GM23338 (cell line): ENCODE results near the gene ZNF106. TPM values are rescaled to one million over a fixed set of nuclear protein-coding genes. Genes with fewer than 3 reads are reported as not detected.

ENCODE experiments used
- ATAC-seq: fragments of 200-7000 bp; cut with Tn5 transposase; 3 replicates; pipeline ENCODE4 v1.9.1; 2020
- DNase-seq: peaks from one replicate; pipeline ENCODE4 v3.0.0-alpha.2; 2015; ENCODE audit warnings: low spot score
- H2AFZ ChIP-seq: fragments of 200-600 bp; sonication (generic); 2 replicates; pipeline ENCODE4 v1.8.0; 2016; ENCODE audit warnings: antibody characterized with exemption, mild to moderate bottlenecking, moderate library complexity
- H3F3A ChIP-seq: fragments of 200-600 bp; sonication (generic); replicated peaks from 2 replicates; pipeline ENCODE4 v1.8.0; 2017; ENCODE audit warnings: antibody characterized with exemption, mixed run types, low read depth
- H3K27ac ChIP-seq: fragments of 200-600 bp; sonication (generic); 2 replicates; pipeline ENCODE4 v1.6.1; 2016; ENCODE audit warnings: low read depth
- H3K27me3 ChIP-seq: fragments of 200-600 bp; sonication (generic); 2 replicates; pipeline ENCODE4 v1.8.0; 2016; ENCODE audit warnings: mild to moderate bottlenecking, mixed run types, moderate library complexity; ENCODE audit not compliant: insufficient read depth
- H3K36me3 ChIP-seq: fragments of 200-600 bp; sonication (generic); 2 replicates; pipeline ENCODE4 v1.8.0; 2016; ENCODE audit warnings: mild to moderate bottlenecking; ENCODE audit not compliant: insufficient read depth
- H3K4me1 ChIP-seq: fragments of 200-600 bp; sonication (generic); 2 replicates; pipeline ENCODE4 v1.8.0; 2016; ENCODE audit warnings: mild to moderate bottlenecking, moderate library complexity; ENCODE audit not compliant: insufficient read depth
- H3K4me2 ChIP-seq: fragments of 200-600 bp; sonication (generic); 2 replicates; pipeline ENCODE4 v1.7.1; 2017; ENCODE audit warnings: mixed run types
- H3K4me3 ChIP-seq: fragments of 200-600 bp; sonication (generic); 2 replicates; pipeline ENCODE4 v1.6.1; 2016; ENCODE audit warnings: mixed run types
- H3K79me2 ChIP-seq: fragments of 200-600 bp; sonication (generic); replicated peaks from 2 replicates; pipeline ENCODE4 v1.8.0; 2017; ENCODE audit warnings: mild to moderate bottlenecking; ENCODE audit not compliant: insufficient read depth
- H3K9me2 ChIP-seq: fragments of 200-600 bp; sonication (generic); 2 replicates; pipeline ENCODE4 v1.8.0; 2017; ENCODE audit not compliant: insufficient read depth
- H4K20me1 ChIP-seq: fragments of 200-600 bp; sonication (generic); replicated peaks from 2 replicates; pipeline ENCODE4 v1.8.0; 2017; ENCODE audit warnings: mild to moderate bottlenecking; ENCODE audit not compliant: insufficient read depth
- H3K27ac Mint-ChIP-seq: 2 replicates; pipeline ENCODE4 v1.8.0; 2020; ENCODE audit warnings: inconsistent platforms, mild to moderate bottlenecking, moderate library complexity, mixed read lengths
- H3K27me3 Mint-ChIP-seq: 3 replicates; pipeline ENCODE4 v1.8.0; 2022; ENCODE audit warnings: low read depth, mild to moderate bottlenecking, moderate library complexity, mixed read lengths, inconsistent platforms; ENCODE audit not compliant: insufficient read depth, poor library complexity
- H3K36me3 Mint-ChIP-seq: 3 replicates; pipeline ENCODE4 v1.8.0; 2021; ENCODE audit warnings: low read depth, mild to moderate bottlenecking, inconsistent platforms, moderate library complexity, mixed read lengths
- H3K4me1 Mint-ChIP-seq: 3 replicates; pipeline ENCODE4 v1.8.0; 2020; ENCODE audit warnings: mild to moderate bottlenecking, inconsistent platforms, mixed read lengths
- H3K4me3 Mint-ChIP-seq: 3 replicates; pipeline ENCODE4 v1.8.0; 2021; ENCODE audit warnings: moderate library complexity, mild to moderate bottlenecking, inconsistent platforms, mixed read lengths
- H3K9me3 Mint-ChIP-seq: 3 replicates; pipeline ENCODE4 v1.8.0; 2020; ENCODE audit warnings: moderate library complexity, mild to moderate bottlenecking, inconsistent platforms, mixed read lengths
- EZH2phosphoT487 ChIP-seq: fragments of 200-600 bp; sonication (generic); IDR thresholded peaks from one replicate; pipeline ENCODE4 v1.8.1; 2018; ENCODE audit warnings: antibody characterized with exemption; ENCODE audit not compliant: unreplicated experiment
- JUNB ChIP-seq: IDR thresholded peaks from one replicate; pipeline ENCODE4 v1.6.1; 2016; ENCODE audit warnings: antibody characterized with exemption; ENCODE audit not compliant: unreplicated experiment
- STAT1 ChIP-seq: IDR thresholded peaks from one replicate; pipeline ENCODE4 v1.6.1; 2016; ENCODE audit warnings: antibody characterized with exemption; ENCODE audit not compliant: unreplicated experiment
- ZNF114 ChIP-seq: fragments of 250-450 bp; sonication (Bioruptor Pico); IDR thresholded peaks from 2 replicates; pipeline ENCODE4 v1.5.0; 2020; ENCODE audit warnings: mild to moderate bottlenecking, moderate library complexity
- polyA plus RNA-seq: library from polyadenylated mRNA; unstranded; fragments of >200 nt; fragmentation: Nextera tagmentation; extraction: Ambion mirVana; gene quantifications from 2 replicates; pipeline ENCODE4 v1.2.1, GENCODE V29; 2016
- total RNA-seq: library from RNA; depleted of rRNA; stranded (reverse); fragments of >200 nt; shearing (Covaris generic); gene quantifications from 2 replicates; pipeline ENCODE4 v1.2.3, GENCODE V29; 2014
- TF ChIP-seq, protein P1 (sequence below): IDR thresholded peaks from 2 replicates; pipeline ENCODE4 v1.6.1; 2016; ENCODE audit warnings: antibody characterized with exemption
- TF ChIP-seq, protein P2 (sequence below): fragments of 250-450 bp; sonication (Bioruptor Pico); IDR thresholded peaks from 2 replicates; pipeline ENCODE4 v1.5.0; 2020; ENCODE audit warnings: mild to moderate bottlenecking, moderate library complexity

Gene ZNF106
- total and polyA plus RNA-seq, 2 experiments from 2014 or later, result 48.0 to 53.7 TPM

DNA sequence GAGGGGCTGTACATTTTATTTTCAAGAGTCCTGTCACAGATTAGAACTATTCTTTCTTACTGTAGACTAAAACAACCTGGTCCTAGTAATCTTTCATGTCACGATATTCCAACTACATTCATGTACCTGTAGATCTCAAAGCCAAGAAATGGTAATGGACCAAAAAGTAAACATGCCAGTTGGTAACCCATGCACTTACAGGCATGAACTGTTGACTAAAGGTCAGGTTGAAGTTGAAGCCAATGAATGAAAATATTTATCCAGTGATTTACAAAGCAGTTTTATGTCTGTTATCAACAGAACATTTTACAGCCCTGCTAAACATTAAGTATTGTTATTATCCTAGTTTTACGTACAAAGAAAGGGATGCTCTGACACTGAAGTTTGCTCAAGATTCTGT lies 32.4 kb upstream of the ZNF106 start (continued):
- TF ChIP-seq, protein P1, sequence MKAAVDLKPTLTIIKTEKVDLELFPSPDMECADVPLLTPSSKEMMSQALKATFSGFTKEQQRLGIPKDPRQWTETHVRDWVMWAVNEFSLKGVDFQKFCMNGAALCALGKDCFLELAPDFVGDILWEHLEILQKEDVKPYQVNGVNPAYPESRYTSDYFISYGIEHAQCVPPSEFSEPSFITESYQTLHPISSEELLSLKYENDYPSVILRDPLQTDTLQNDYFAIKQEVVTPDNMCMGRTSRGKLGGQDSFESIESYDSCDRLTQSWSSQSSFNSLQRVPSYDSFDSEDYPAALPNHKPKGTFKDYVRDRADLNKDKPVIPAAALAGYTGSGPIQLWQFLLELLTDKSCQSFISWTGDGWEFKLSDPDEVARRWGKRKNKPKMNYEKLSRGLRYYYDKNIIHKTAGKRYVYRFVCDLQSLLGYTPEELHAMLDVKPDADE, result no peak
- TF ChIP-seq, protein P2, sequence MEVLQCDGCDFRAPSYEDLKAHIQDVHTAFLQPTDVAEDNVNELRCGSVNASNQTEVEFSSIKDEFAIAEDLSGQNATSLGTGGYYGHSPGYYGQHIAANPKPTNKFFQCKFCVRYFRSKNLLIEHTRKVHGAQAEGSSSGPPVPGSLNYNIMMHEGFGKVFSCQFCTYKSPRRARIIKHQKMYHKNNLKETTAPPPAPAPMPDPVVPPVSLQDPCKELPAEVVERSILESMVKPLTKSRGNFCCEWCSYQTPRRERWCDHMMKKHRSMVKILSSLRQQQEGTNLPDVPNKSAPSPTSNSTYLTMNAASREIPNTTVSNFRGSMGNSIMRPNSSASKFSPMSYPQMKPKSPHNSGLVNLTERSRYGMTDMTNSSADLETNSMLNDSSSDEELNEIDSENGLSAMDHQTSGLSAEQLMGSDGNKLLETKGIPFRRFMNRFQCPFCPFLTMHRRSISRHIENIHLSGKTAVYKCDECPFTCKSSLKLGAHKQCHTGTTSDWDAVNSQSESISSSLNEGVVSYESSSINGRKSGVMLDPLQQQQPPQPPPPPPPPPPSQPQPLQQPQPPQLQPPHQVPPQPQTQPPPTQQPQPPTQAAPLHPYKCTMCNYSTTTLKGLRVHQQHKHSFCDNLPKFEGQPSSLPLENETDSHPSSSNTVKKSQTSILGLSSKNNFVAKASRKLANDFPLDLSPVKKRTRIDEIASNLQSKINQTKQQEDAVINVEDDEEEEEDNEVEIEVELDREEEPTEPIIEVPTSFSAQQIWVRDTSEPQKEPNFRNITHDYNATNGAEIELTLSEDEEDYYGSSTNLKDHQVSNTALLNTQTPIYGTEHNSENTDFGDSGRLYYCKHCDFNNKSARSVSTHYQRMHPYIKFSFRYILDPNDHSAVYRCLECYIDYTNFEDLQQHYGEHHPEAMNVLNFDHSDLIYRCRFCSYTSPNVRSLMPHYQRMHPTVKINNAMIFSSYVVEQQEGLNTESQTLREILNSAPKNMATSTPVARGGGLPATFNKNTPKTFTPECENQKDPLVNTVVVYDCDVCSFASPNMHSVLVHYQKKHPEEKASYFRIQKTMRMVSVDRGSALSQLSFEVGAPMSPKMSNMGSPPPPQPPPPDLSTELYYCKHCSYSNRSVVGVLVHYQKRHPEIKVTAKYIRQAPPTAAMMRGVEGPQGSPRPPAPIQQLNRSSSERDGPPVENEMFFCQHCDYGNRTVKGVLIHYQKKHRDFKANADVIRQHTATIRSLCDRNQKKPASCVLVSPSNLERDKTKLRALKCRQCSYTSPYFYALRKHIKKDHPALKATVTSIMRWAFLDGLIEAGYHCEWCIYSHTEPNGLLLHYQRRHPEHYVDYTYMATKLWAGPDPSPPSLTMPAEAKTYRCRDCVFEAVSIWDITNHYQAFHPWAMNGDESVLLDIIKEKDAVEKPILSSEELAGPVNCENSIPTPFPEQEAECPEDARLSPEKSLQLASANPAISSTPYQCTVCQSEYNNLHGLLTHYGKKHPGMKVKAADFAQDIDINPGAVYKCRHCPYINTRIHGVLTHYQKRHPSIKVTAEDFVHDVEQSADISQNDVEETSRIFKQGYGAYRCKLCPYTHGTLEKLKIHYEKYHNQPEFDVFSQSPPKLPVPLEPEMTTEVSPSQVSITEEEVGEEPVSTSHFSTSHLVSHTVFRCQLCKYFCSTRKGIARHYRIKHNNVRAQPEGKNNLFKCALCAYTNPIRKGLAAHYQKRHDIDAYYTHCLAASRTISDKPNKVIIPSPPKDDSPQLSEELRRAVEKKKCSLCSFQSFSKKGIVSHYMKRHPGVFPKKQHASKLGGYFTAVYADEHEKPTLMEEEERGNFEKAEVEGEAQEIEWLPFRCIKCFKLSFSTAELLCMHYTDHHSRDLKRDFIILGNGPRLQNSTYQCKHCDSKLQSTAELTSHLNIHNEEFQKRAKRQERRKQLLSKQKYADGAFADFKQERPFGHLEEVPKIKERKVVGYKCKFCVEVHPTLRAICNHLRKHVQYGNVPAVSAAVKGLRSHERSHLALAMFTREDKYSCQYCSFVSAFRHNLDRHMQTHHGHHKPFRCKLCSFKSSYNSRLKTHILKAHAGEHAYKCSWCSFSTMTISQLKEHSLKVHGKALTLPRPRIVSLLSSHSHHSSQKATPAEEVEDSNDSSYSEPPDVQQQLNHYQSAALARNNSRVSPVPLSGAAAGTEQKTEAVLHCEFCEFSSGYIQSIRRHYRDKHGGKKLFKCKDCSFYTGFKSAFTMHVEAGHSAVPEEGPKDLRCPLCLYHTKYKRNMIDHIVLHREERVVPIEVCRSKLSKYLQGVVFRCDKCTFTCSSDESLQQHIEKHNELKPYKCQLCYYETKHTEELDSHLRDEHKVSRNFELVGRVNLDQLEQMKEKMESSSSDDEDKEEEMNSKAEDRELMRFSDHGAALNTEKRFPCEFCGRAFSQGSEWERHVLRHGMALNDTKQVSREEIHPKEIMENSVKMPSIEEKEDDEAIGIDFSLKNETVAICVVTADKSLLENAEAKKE (CRISPR knock-in tag), result no peak
- TF ChIP-seq ZNF114, result no peak

DNA sequence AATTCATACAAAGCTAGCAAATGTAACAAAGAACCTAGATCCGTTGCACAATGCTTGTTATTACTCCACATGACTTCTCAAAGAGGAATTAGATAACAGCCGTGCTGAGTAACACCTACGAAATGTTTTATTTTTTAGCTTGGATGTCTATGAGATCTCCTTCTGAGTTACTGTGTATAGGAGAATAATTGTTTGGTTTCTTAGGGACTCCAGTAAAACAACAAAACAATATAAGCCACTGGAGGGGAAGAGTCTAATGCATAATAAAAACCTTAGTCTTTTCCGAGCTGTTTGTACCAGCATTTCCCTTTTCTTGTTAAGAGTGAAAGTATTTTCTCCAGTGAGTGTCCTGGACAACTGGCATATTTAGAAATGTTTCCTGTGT lies 20.1 kb upstream of the ZNF106 start:
- ATAC-seq, result no peak
- Histone ChIP-seq H3K27me3 (no peaks in the 10 kb centered on the region), H3K4me1 (no peaks in the 10 kb centered on the region), H3F3A (no peaks in the 10 kb centered on the region), H3K4me3 (no peak overlapping the region), H3K4me2 (no peak overlapping the region), H3K36me3 (peaks cover 15% of the 10 kb centered on the region; the same call in 1 of the 2 replicates), H2AFZ (no peak overlapping the region), H3K27ac (no peak overlapping the region), H3K9me2 (no peaks in the 10 kb centered on the region), H4K20me1 (peaks cover 16% of the 10 kb centered on the region), H3K79me2 (peaks cover 28% of the 10 kb centered on the region)
- DNase-seq, result no peak
- H3K27me3 Mint-ChIP-seq, result peaks cover 4% of the 10 kb centered on the region
- H3K9me3 Mint-ChIP-seq, result no peaks in the 10 kb centered on the region
- H3K4me3 Mint-ChIP-seq, result no peak overlapping the region
- H3K4me1 Mint-ChIP-seq, result no peaks in the 10 kb centered on the region
- peaks cover 27% of the 10 kb centered on the region for H3K36me3 Mint-ChIP-seq
- H3K27ac Mint-ChIP-seq, result no peak overlapping the region
- TF ChIP-seq, protein P1, result no peak
- TF ChIP-seq, protein P2 (CRISPR knock-in tag), result no peak
- TF ChIP-seq STAT1 (no peak), EZH2phosphoT487 (no peak), JUNB (no peak)
